Neural crest cell (in vitro differentiated cells): Measurements from ENCODE around the gene CCDC142. TPM values are rescaled to one million over a fixed set of nuclear protein-coding genes. Genes with fewer than 3 reads are reported as not detected.
"Not testable (repeated sequence)": the region's sequence is repeated elsewhere in the genome, so short reads cannot be mapped to it uniquely, and the experiment has no call there.

Experiments used
- DNase-seq: peaks from one replicate; pipeline ENCODE4 v3.0.0; 2021; ENCODE audit warnings: low read depth, mixed read lengths, low spot score
- H3K27ac Mint-ChIP-seq: one replicate; pipeline ENCODE4 v1.8.0; 2021; ENCODE audit warnings: mild to moderate bottlenecking, mixed read lengths; ENCODE audit not compliant: unreplicated experiment
- H3K27me3 Mint-ChIP-seq: 2 replicates; pipeline ENCODE4 v1.8.0; 2021; ENCODE audit warnings: low read depth, mild to moderate bottlenecking, mixed read lengths
- H3K36me3 Mint-ChIP-seq: 2 replicates; pipeline ENCODE4 v1.8.0; 2021; ENCODE audit warnings: low read depth, mild to moderate bottlenecking, mixed read lengths
- H3K4me1 Mint-ChIP-seq: 2 replicates; pipeline ENCODE4 v1.8.0; 2021; ENCODE audit warnings: mixed read lengths
- H3K4me3 Mint-ChIP-seq: one replicate; pipeline ENCODE4 v1.8.0; 2021; ENCODE audit warnings: mild to moderate bottlenecking, mixed read lengths
- H3K9me3 Mint-ChIP-seq: 2 replicates; pipeline ENCODE4 v1.8.0; 2021; ENCODE audit warnings: mixed read lengths
- total RNA-seq: library from RNA; stranded (reverse); gene quantifications from 2 replicates; pipeline ENCODE4 v1.2.1, GENCODE V29; 2021
- TF ChIP-seq, protein P1 (sequence below): fragments of 200-600 bp; sonication (generic); conservative IDR thresholded peaks from 2 replicates; pipeline ENCODE4 v1.5.0; 2021; ENCODE audit warnings: antibody characterized with exemption, mild to moderate bottlenecking

CCDC142 gene
- total RNA-seq, 1 donor from 2014 or later = 35.0 TPM

DNA sequence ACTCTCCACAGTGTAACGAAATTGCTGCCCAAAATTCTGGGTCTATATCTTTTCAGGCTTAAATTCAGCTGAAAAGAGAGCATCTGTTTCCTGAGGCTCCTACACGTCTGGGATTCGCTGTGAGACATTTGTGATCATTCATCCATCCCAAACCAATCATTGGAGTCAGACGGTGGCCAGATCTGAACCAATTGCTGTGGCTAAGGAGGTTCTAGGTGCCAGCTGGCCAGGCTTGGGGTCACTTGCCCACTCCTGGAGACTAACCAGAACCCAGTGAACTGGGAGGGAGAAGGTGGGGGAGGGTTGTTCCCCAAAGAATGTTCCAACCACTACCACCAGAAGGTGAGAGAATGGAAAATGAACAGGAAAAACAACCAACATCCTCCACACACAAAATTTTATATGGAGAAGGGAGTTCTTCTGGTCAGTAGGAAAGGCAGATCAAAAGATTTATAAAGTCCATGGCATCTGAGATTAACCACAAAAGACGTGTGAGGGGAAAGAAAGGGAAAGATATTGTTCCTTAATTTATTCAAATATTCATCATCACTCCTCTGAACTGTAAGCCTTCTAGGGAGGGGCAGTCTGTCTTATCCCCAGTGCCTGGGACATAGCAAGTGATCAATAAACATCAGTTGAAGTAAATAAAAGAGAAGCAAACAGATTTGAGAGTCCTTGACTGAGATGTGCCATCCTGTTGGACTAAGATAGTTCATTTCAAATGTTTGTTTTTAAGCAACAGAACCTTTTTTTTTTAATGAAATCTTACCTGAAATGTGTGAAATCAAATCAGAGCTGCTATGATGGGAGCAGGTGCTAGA is 38.1 kb downstream of the CCDC142 start:
- H3K27me3 Mint-ChIP-seq = peaks cover 48% of the 10 kb centered on the region
- TF ChIP-seq, protein P1, sequence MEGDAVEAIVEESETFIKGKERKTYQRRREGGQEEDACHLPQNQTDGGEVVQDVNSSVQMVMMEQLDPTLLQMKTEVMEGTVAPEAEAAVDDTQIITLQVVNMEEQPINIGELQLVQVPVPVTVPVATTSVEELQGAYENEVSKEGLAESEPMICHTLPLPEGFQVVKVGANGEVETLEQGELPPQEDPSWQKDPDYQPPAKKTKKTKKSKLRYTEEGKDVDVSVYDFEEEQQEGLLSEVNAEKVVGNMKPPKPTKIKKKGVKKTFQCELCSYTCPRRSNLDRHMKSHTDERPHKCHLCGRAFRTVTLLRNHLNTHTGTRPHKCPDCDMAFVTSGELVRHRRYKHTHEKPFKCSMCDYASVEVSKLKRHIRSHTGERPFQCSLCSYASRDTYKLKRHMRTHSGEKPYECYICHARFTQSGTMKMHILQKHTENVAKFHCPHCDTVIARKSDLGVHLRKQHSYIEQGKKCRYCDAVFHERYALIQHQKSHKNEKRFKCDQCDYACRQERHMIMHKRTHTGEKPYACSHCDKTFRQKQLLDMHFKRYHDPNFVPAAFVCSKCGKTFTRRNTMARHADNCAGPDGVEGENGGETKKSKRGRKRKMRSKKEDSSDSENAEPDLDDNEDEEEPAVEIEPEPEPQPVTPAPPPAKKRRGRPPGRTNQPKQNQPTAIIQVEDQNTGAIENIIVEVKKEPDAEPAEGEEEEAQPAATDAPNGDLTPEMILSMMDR = no peak
- H3K27ac Mint-ChIP-seq = no peak overlapping the region
- no peaks in the 10 kb centered on the region for H3K36me3 Mint-ChIP-seq
- peaks cover 14% of the 10 kb centered on the region for H3K4me1 Mint-ChIP-seq
- DNase-seq = no peak
- no peaks in the 10 kb centered on the region for H3K9me3 Mint-ChIP-seq
- H3K4me3 Mint-ChIP-seq = no peak overlapping the region

DNA sequence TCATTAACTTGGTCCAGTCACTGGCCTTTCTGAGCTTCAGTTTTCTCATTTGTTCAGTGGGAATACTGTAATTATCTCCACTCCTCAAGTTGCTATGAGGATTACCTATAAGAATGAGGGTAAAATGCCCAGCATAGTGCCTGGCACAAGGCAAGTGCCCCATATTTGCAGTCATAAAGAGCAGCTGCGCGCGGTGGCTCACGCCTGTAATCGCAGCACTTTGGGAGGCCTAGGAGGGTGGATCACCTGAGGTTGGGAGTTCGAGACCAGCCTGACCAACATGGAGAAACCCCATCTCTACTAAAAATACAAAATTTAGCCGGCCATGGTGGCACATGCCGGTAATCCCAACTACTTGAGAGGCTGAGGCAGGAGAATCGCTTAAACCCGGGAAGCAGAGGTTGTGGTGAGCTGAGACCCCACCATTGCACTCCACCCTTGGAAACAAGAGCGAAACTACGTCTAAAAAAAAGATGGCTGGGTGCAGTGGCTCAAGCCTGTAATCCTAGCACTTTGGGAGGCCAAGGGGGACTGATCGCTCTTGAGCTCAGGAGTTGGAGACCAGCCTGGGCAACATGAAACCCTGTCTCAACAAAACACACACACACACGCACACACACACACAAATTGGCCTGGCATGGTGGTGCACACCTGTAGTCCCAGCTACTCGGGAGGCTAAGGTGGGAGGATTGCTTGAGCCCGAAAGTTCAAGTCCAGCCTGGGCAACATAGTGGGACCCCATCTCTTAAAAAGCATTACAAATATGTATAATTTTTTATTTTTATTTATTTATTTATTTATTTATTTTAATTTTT is 40.1 kb downstream of the CCDC142 start:
- Mint-ChIP-seq H3K27me3 (peaks cover 48% of the 10 kb centered on the region), H3K4me3 (peak overlapping the region; percentile 89), H3K27ac (peak overlapping the region; percentile 37), H3K4me1 (peaks cover 35% of the 10 kb centered on the region)
- not testable (repeated sequence) for H3K36me3 Mint-ChIP-seq, H3K9me3 Mint-ChIP-seq, DNase-seq

DNA sequence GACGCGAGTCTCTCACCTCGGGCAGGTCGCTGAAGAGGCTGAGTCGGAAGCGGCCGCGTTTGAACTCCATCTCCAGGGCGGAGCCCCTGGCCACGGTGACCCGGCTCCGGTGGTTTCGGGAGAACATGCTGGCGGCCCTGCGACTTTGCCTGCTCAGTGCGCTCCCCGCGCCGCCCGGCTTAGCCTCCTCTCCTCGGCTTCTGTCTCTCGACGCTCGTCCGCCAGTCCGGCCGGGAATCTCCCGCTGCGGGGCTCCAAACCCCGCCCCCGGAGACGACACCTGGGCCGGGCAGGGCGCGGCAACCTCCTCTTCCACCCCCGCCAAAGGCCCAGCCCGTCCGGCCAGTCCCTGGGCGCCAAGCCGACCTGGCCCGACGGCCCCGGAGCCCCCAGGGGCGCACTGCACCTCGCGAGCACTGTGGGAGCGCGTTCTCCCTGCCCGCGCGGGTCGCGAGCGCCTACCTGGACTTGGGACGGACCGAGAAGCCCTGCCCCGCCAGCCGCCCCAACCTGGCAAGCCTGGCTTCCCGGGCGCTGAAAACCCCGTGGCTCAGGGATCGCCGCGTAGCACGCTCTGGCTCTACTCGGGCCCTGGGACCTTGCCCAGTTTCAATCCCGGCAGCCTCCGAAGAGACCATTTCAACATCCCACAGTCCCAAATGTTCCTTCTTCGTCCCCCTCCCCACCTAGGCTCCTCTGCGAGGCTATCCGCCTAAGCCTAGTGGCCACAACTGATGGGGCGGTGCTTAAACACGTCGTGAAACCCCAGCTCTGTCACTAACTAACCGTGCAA is 40.9 kb downstream of the CCDC142 start, which contains the start of gene RTKN:
Gene RTKN, minus strand, starts transcription at position 248 of the 793 bp plus-strand sequence. Its CDS starts 121 bp downstream, at position 127.
- Mint-ChIP-seq H3K4me3 (peak within 1 kb of the TSS; percentile 94), H3K27ac (peak within 1 kb of the TSS; percentile 89), H3K27me3 (peaks cover 46% of the 10 kb centered on the region), H3K4me1 (peaks cover 41% of the 10 kb centered on the region), H3K9me3 (no peaks in the 10 kb centered on the region), H3K36me3 (peaks cover 4% of the 10 kb centered on the region)
- TF ChIP-seq, protein P1 = no peak
- peak; percentile 28 for DNase-seq

DNA sequence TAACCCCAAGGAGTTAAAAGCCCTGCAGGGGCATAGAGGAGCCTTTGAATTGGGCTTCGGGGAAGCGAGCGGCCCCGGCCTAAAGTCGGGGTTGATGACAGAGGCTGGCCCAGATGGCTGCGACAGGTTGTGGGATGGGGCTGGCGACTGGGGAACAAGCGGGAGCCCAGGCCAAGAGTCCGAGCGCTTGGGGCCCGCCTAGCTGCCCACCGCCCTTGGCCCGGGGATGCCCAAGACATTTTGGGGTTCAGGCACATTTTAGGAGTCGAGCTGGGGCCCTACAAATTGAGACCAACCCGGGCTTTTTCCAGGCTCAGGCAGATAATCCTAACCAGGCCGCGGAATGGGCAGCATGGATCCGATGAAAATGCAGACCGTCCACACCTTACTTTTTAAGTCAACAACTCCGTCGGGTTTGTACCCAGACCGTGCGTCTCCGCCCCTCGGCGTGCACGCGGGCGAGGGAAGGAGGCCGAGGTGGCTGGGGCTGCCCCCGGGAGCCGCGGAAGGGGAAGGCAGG is 41.6 kb downstream of the CCDC142 start:
- H3K36me3 Mint-ChIP-seq = peaks cover 4% of the 10 kb centered on the region
- peak overlapping the region; percentile 94 for H3K4me3 Mint-ChIP-seq
- TF ChIP-seq, protein P1 = no peak
- H3K27ac Mint-ChIP-seq = peak overlapping the region; percentile 89
- H3K4me1 Mint-ChIP-seq = peaks cover 45% of the 10 kb centered on the region
- H3K27me3 Mint-ChIP-seq = peaks cover 44% of the 10 kb centered on the region
- no peaks in the 10 kb centered on the region for H3K9me3 Mint-ChIP-seq
- no peak for DNase-seq

DNA sequence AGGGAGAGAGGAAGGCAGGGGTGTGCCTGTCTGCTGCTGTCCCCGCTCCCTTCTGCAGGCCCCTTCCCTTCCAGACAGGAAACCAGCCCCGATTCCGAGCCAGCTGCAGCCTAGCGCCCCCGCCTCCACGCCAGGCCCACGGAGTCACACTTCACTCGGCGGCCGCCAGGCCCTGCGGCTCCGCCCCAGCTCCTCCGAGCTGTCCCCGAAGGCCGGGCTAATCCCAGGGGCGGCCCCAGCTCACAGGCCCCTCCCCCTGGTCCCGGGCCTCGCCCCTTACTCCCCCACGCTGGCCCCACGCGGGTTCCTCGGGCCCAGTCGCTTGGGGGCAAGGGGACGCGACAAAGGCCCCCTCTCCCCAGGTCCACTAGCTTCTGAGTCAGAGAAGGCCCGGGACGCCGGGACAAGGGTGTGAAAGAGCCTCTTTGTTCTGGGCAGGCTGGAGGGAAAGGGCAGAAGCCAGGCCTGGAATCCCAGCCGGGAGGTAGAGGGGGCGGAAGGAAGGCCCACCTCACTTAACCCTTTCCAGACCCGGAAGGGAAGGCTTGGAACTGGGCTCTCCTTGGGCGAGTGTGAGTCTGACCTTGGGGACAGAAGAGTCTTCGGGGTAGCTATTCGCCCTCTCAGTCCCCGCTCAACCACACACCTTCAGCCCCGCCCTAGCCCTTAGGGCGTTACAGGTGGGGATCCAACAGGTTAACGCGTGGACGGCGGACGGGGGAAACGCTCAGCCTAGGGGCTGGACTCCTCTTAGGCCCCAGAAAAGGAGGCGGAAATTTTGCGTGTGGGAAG is 42.2 kb downstream of the CCDC142 start:
- H3K27ac Mint-ChIP-seq = peak overlapping the region; percentile 98
- H3K4me3 Mint-ChIP-seq = peak overlapping the region; percentile 94
- peak; percentile 85 for DNase-seq
- peaks cover 42% of the 10 kb centered on the region for H3K27me3 Mint-ChIP-seq
- TF ChIP-seq, protein P1 = peak; percentile 42
- H3K4me1 Mint-ChIP-seq = peaks cover 48% of the 10 kb centered on the region
- no peaks in the 10 kb centered on the region for H3K9me3 Mint-ChIP-seq
- H3K36me3 Mint-ChIP-seq = peaks cover 7% of the 10 kb centered on the region
